ENCODE results near the gene CEP72. TPM values are rescaled to one million over a fixed set of nuclear protein-coding genes. Genes with fewer than 3 reads are reported as not detected.

CEP72 gene
- total RNA-seq, 2 experiments from 2014 or later = 33.8 to 35.7 TPM

DNA sequence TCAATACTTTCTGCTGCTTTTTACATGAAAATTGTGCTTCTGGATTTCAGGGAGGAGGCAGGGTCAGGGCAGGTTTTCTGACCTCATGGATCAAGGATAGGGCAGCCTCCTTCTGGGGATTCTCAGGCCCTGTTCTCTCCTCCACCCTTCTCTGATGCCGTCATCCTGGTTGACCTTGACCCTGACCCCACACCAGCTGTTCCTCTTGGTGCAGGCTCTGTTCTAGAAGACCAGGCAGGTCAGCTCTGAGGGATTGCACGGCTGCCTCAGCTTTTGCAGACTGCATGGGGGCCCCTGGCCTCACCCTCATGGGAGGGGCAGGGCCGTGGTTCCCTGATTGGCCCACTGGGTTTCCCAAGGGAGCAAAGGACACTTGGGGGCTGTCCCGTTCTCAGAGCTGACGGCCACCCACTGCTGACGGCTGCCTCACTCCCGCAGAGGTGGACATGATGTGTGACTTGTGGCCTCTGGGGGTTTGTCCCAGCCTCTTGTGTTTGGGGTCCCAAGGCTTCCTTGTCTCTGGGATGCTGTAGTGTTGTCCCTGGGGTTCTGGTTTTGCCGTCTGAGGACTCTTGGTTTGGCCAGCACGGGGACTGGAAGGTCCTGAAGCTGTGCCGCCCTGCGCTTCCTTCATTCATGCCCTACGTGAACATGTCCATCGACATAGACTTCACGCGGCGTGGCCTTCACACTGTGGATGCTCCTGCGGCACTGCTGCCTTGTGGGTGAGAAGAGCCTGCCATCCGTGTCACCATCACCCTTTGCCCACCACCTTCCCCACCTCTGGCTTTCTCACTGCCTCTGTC lies 34.5 kb downstream of the CEP72 start:
- peaks cover 13% of the 10 kb centered on the region for H3K36me3 Mint-ChIP-seq
- H3K9me3 Mint-ChIP-seq = no peaks in the 10 kb centered on the region
- DNase-seq (no peak), ATAC-seq (ENCODE audit: low read depth) (no peak)
- no peak overlapping the region for H3K4me3 Mint-ChIP-seq
- H3K4me1 Mint-ChIP-seq = peaks cover 2% of the 10 kb centered on the region
- POLR2A ChIA-PET = no interaction called here
- H3K27ac Mint-ChIP-seq = no peak overlapping the region
- no peaks in the 10 kb centered on the region for H3K27me3 Mint-ChIP-seq

DNA sequence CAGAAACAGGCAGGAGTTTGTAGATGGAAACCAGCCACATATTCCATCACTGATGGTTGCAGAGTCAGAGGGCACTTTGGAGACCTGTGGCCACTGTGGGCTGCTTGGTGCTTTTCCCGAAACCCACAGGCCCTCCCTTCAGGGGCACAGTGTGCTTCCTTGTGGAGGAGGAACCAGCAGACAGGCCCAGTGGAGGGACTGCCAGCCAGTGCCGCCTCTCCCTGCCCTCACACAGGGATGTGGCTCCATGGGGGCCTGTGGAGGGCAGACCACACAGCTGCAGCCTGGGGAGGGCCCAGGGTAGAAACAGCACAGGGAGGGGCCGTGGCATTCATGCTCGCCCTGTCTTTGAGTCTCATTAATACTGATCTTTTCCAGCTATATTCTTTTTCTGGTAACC lies 35.2 kb downstream of the CEP72 start:
- H3K4me1 Mint-ChIP-seq = peaks cover 2% of the 10 kb centered on the region

DNA sequence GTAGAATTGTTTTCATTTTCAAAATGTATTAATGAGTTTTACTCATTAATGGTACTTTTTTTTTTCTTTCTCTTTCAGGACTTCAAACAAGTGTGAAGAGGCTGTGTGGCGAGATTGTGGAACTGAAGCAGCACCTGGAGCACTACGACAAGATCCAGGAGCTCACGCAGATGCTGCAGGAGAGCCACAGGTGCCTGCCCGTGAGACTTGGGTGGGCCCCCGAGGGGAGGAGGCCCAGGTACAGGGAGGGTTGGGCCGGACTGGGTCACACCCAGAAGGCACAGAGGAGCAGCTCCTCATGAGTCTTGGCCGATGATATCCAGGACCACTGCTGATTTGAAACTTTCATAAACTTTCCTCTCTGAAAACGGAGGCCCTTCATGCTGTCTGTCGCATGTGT lies 35.6 kb downstream of the CEP72 start:
- H3K27ac Mint-ChIP-seq = no peak overlapping the region
- no peak for DNase-seq
- H3K4me3 Mint-ChIP-seq = no peak overlapping the region
- no peaks in the 10 kb centered on the region for H3K27me3 Mint-ChIP-seq
- no peaks in the 10 kb centered on the region for H3K9me3 Mint-ChIP-seq
- peaks cover 2% of the 10 kb centered on the region for H3K4me1 Mint-ChIP-seq
- POLR2A ChIA-PET = no interaction called here
- no peak for ATAC-seq (ENCODE audit: low read depth)
- peaks cover 15% of the 10 kb centered on the region for H3K36me3 Mint-ChIP-seq

More for the DNA sequence above, 35.2 kb downstream of the CEP72 start:
- POLR2A ChIA-PET = no interaction called here
- Mint-ChIP-seq H3K9me3 (no peaks in the 10 kb centered on the region), H3K27ac (no peak overlapping the region), H3K36me3 (peaks cover 15% of the 10 kb centered on the region), H3K27me3 (no peaks in the 10 kb centered on the region), H3K4me3 (no peak overlapping the region)
- DNase-seq = no peak
- ATAC-seq (ENCODE audit: low read depth) = no peak

DNA sequence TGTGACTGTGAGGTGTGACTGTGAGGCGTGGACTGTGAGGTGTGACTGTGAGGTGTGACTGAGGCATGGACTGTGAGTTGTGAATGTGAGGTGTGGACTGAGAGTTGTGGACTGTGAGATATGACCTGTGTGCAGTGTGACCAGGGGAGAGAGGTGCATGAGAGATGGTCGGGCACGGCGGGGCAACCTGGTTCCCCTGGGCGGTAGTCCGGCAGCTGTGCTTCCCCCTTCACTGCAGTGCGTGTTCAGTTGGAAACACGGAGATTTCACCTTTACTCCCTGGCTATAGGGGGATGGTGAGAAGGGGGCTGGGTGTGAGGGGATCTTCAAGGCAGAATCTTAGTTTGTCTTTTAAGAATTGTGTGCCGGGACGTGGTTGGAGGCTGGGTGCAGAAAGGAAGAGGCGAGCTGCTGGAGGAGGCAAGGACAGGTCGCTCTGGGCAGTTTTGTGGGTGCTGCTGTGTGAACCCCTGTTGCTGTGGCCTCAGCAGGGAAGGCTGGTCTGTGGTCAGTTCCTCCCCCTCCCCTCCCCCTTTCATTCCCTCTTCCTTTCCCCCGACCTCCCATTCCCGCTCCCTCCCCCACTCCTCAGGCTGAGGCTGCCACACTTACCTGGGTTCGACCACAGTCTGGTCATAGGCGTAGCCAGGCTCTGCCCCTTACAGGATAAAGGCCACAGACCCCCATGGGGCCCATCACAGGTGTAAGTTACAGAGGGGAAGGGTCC lies 39.3 kb downstream of the CEP72 start:
- Mint-ChIP-seq H3K36me3 (peaks cover 16% of the 10 kb centered on the region), H3K27me3 (no peaks in the 10 kb centered on the region), H3K4me3 (no peak overlapping the region), H3K27ac (no peak overlapping the region), H3K4me1 (no peaks in the 10 kb centered on the region), H3K9me3 (no peaks in the 10 kb centered on the region)
- POLR2A ChIA-PET = no interaction called here
- ATAC-seq (ENCODE audit: low read depth) (no peak), DNase-seq (no peak)

DNA sequence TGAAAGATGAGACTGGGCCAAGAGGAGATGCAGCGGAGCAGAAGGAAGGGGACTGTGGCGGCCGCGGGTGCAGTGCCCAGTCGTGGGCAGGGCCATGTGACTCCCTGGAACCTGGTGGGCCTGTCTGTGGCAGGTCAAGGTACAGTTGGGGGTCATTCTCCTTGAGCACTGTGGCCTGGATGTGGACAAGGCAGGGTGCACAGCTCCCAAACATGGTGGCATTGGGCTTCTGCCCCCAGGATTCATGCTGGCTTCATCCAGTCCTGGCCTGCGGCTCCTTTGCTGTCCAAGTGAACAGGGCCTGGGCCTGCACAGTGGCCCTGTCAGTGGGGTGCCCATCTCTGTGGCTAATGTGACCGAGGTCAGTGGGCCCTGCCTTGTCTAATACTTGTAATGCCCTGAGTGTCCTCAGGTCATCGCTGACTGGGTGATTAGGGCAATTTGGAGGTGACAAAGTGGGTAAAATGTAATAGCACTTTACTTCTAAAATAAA lies 39.9 kb downstream of the CEP72 start:
- DNase-seq (no peak), ATAC-seq (ENCODE audit: low read depth) (no peak)
- H3K36me3 Mint-ChIP-seq = peaks cover 15% of the 10 kb centered on the region
- POLR2A ChIA-PET = no interaction called here
- no peak overlapping the region for H3K27ac Mint-ChIP-seq
- no peaks in the 10 kb centered on the region for H3K9me3 Mint-ChIP-seq
- H3K4me3 Mint-ChIP-seq = no peak overlapping the region
- no peaks in the 10 kb centered on the region for H3K27me3 Mint-ChIP-seq
- no peaks in the 10 kb centered on the region for H3K4me1 Mint-ChIP-seq

DNA sequence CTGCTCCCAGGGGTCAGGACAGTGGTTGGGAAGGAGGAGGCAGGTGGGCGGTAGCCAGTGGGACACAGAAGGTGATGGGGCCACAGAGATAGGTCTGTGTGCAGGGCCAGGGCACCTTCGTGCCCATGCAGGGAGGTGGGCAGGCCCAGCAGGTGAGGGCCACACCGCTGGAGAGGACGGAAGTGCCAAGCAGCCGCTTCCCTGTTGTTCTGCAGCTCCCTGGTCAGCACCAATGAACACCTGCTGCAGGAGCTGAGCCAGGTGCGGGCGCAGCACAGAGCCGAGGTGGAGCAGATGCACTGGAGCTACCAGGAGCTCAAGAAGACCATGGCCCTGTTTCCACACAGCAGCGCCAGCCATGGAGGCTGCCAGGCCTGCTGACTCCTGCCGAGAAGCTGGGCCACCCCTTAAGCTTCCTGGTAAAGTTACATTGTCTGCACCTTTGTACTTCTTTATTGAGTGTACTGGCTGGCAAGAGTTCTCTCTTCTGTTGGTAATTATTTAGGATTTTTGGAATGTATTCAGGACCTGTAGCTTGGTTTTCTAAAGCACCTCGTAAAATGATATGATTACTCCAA lies 40.7 kb downstream of the CEP72 start:
- Mint-ChIP-seq H3K4me3 (no peak overlapping the region), H3K27ac (no peak overlapping the region)

DNA sequence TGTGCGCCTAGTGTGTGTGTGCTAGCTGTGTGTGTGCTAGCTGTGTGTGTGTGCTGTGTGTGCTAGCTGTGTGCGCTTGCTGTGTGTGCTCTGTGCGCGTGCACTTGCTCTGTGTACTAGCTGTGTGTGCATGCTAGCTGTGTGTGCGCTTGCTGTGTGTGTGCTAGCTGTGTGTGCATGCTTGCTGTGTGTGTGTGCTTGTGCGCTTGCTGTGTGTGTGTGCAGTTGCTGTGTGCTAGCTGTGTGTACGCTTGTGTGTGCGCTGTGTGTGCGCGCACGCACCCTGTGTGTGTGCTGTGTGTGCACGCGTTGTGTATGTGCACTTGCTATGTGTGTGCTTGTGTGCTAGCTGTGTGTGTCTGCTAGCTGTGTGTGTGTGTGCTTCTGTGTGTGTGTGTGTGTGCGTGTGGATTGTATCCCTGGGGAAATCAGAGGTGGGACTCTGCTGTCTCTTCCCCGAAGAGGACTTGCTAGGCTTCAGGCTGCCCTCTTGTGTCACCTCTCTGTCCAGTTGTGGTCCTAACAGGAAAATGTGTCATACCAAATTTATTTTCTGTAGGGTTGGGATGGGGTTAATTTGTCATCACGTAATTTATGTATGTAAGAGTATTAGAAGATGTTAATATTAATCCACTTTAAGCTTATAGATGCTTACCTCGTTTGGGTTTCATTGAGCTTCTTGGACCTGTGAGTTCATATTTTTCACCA lies 42.1 kb downstream of the CEP72 start:
- no peak overlapping the region for H3K27ac Mint-ChIP-seq
- POLR2A ChIA-PET = no interaction called here
- DNase-seq (no peak), ATAC-seq (ENCODE audit: low read depth) (no peak)
- no peaks in the 10 kb centered on the region for H3K9me3 Mint-ChIP-seq
- H3K4me1 Mint-ChIP-seq = no peaks in the 10 kb centered on the region
- peaks cover 29% of the 10 kb centered on the region for H3K36me3 Mint-ChIP-seq
- H3K4me3 Mint-ChIP-seq = no peak overlapping the region
- H3K27me3 Mint-ChIP-seq = no peaks in the 10 kb centered on the region

More for the DNA sequence above, 40.7 kb downstream of the CEP72 start:
- POLR2A ChIA-PET = no interaction called here
- Mint-ChIP-seq H3K27me3 (no peaks in the 10 kb centered on the region), H3K4me1 (no peaks in the 10 kb centered on the region), H3K9me3 (no peaks in the 10 kb centered on the region), H3K36me3 (peaks cover 19% of the 10 kb centered on the region)
- no peak for DNase-seq
- ATAC-seq (ENCODE audit: low read depth) = no peak

DNA sequence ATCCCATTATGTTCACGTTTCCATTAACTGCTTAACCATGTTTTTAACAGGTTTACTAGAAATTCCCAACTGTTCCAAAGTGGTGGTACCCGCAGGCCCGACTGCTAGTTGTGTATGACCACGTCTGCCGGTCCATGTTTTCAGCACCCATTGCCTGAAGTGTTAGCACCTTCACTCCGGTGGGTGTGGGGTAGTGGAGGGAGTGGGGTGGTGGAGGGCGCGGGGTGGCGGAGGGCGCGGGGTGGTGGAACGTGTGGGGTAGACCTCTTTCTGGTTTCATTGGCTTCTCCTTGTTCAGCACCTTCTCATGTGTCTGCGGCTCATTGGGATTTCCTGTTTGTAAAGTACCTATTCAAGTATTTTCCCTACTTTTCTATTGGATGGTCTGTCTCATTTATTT lies 43.3 kb downstream of the CEP72 start:
- no peaks in the 10 kb centered on the region for H3K9me3 Mint-ChIP-seq
- ATAC-seq (ENCODE audit: low read depth) = no peak
- no peaks in the 10 kb centered on the region for H3K27me3 Mint-ChIP-seq
- peaks cover 39% of the 10 kb centered on the region for H3K36me3 Mint-ChIP-seq
- no peaks in the 10 kb centered on the region for H3K4me1 Mint-ChIP-seq
- POLR2A ChIA-PET = no interaction called here
- DNase-seq = no peak
- no peak overlapping the region for H3K27ac Mint-ChIP-seq
- no peak overlapping the region for H3K4me3 Mint-ChIP-seq

DNA sequence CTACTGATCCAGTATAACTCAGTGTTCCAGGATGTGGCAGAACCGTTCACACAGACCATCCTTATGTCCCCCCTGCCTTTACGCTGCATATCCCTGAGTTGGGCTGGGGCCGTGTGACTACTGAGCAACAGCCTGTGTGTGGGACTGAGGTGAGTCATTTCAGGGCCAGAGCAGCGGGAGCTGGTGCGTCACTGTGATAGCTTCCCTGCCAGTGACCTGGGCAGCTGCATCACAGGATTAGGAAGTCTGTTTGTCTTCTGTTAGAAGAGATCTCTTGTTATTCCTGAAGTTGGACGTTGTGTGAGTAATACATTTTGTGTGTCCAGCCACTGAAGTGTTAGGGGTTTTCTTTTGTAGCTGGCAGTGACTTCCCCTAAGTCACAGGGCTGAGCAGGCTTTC lies 45.4 kb downstream of the CEP72 start:
- Mint-ChIP-seq H3K4me1 (peaks cover 2% of the 10 kb centered on the region), H3K27ac (no peak overlapping the region), H3K9me3 (no peaks in the 10 kb centered on the region), H3K27me3 (no peaks in the 10 kb centered on the region), H3K36me3 (peaks cover 44% of the 10 kb centered on the region), H3K4me3 (no peak overlapping the region)
- POLR2A ChIA-PET = no interaction called here
- no peak for ATAC-seq (ENCODE audit: low read depth)
- DNase-seq = no peak

DNA sequence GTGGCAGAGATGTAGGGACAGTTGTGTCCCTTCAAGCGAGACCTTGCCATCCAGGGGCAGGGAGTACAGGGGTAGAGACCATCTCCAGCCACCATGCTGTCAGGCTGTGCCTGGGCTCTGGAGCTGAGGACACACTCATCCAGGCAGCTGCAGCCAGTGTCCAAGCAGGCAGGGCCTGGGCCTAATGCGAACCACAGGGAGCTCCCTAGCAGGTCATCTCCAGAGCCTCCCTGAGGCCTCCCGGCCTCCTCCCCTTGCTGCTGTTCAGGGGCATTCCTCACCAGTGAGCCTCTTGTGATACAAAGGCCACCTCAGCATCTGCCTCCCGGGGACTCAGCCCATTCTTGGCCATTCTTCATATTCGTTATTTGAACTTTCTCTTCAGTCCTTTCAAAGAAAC lies 46.0 kb downstream of the CEP72 start:
- DNase-seq (no peak), ATAC-seq (ENCODE audit: low read depth) (no peak)
- Mint-ChIP-seq H3K4me1 (peaks cover 2% of the 10 kb centered on the region), H3K4me3 (no peak overlapping the region), H3K27ac (no peak overlapping the region), H3K27me3 (no peaks in the 10 kb centered on the region), H3K9me3 (no peaks in the 10 kb centered on the region), H3K36me3 (peaks cover 44% of the 10 kb centered on the region)
- POLR2A ChIA-PET = no interaction called here

DNA sequence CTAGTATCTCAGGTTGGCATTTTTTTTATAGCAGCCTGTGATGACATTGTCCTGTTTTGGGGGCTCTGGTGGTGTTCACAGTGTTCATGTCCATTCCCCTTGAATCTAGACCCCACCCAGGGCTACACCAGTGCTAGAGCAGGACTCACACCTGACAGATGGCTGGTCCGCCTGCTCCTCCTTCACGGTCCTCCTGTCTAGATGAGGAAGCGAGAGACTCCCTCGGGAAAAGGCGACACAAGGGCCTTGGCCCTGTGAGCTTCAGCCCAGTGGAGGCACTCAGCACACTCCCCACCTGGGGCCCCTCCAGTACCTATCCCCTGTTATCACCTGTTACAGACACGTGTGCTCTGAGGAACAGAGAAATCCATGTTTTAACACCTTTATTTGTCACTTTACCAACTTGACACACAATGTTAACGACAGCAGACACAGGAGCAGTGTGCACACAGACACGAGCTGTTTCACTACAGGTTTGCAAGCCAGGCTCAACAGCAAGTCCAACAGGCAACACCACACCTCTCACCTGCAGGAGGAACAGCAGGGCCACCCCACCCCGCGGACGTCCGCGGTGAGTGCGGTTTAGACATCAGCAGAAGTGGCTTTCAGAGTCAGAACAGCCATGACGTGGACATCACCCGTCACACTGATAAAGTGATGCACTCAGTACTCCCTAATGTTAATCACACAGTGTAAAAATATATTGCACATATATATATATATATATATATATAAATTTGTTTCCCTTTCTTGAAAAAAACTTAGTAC lies 47.5 kb downstream of the CEP72 start:
- H3K4me3 Mint-ChIP-seq = no peak overlapping the region
- H3K27ac Mint-ChIP-seq = no peak overlapping the region
- peaks cover 2% of the 10 kb centered on the region for H3K4me1 Mint-ChIP-seq
- DNase-seq (no peak), ATAC-seq (ENCODE audit: low read depth) (no peak)
- no peaks in the 10 kb centered on the region for H3K9me3 Mint-ChIP-seq
- POLR2A ChIA-PET = no interaction called here
- H3K36me3 Mint-ChIP-seq = peaks cover 44% of the 10 kb centered on the region
- H3K27me3 Mint-ChIP-seq = no peaks in the 10 kb centered on the region

DNA sequence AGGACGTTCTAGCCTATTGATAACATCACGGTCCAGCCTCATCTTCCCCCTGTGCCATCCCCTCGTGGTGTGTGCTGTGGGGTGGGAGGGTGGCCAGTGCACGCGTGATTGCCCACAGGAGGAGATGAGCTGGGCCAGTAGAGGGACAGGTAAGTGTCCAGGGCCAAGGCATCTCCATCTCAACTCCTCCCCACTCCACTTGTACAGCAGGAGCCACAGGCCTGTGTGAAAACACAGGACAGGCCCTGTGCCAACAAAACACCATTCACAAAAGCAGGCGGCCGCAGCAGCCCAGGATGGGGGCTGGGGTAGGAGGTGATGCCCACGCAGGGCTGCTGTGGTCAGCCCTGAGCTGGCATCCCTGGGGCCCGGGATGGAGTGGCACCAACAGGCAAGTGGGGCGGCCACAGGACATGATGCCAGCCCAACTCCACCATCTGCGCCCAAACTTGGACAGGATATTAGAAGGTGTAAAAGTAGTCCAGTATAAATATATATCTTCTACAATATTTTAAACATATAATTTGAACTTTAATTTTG lies 48.4 kb downstream of the CEP72 start:
- no peak for DNase-seq
- Mint-ChIP-seq H3K4me3 (no peak overlapping the region), H3K36me3 (peaks cover 42% of the 10 kb centered on the region), H3K4me1 (peaks cover 2% of the 10 kb centered on the region), H3K27ac (no peak overlapping the region), H3K27me3 (no peaks in the 10 kb centered on the region), H3K9me3 (no peaks in the 10 kb centered on the region)
- ATAC-seq (ENCODE audit: low read depth) = no peak
- POLR2A ChIA-PET = no interaction called here
